Upper lobe of right lung (tissue), 1 donor: ENCODE measurements around the gene HLA-A. TPM values are rescaled to one million over a fixed set of nuclear protein-coding genes. Genes with fewer than 3 reads are reported as not detected.
"Not testable (repeated sequence)": the region's sequence is repeated elsewhere in the genome, so short reads cannot be mapped to it uniquely, and the experiment has no call there.

Source experiments
- ATAC-seq: fragments of 200-7000 bp; cut with Tn5 transposase; one replicate; pipeline ENCODE4 v1.9.1; 2020; ENCODE audit warnings: mild to moderate bottlenecking, moderate library complexity
- DNase-seq: peaks from one replicate; pipeline ENCODE4 v3.0.0-alpha.2; 2020
- H3K27ac ChIP-seq: fragments of 200-600 bp; one replicate; pipeline ENCODE4 v1.8.0; 2022
- H3K27me3 ChIP-seq: fragments of 200-600 bp; one replicate; pipeline ENCODE4 v1.8.0; 2022; ENCODE audit warnings: mild to moderate bottlenecking
- H3K36me3 ChIP-seq: fragments of 200-600 bp; one replicate; pipeline ENCODE4 v1.8.0; 2022
- H3K4me1 ChIP-seq: fragments of 200-600 bp; one replicate; pipeline ENCODE4 v1.8.0; 2022
- H3K4me3 ChIP-seq: fragments of 200-600 bp; one replicate; pipeline ENCODE4 v1.8.0; 2022; ENCODE audit warnings: mild to moderate bottlenecking
- H3K9me3 ChIP-seq: fragments of 200-600 bp; one replicate; pipeline ENCODE4 v1.8.0; 2022
- intact Hi-C: fragments of 100-400 bp; cut with DNase I; formaldehyde crosslinking; loops from one replicate; pipeline ENCODE4 v1.11.0; 2022
- total RNA-seq: library from RNA; stranded (reverse); fragmentation: NEBNext Ultra II Directional; extraction: Animal tissue kit (Norgen Biotek cat#: 25700); gene quantifications from one replicate; pipeline ENCODE4 v1.2.1, GENCODE V29; 2021
- TF ChIP-seq, protein P1 (sequence below): fragments of 200-600 bp; IDR thresholded peaks from one replicate; pipeline ENCODE4 v1.8.0; 2022; ENCODE audit warnings: antibody characterized with exemption
- donor health status: DM: no; HTN: yes; CAD: no; lungs with severe emphysema.

HLA-A gene
- total RNA-seq, 1 donor from 2014 or later = 1,071 TPM

DNA sequence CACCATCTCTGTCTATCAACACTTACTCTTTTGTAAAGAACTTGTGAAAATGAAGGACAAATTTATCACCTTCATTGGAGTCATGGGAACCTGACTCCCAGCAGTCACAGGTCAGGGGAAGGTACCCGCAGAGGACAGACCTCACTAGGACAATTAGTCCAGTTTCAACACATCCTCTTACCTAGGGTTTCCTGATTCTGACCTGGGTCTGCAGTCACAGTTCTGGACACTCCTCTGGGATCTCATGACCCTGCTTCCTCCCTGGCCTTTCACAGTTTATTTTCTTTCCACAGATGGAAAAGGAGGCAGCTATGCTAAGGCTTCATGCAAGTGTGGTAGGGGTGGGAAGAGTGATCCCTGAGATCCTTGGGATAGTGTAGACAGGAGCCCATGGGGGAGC is 15.7 kb downstream of the HLA-A start:
- H3K4me3 ChIP-seq = no peak overlapping the region
- intact Hi-C loops = no loop called here
- no peak for DNase-seq
- H3K36me3 ChIP-seq = no peaks in the 10 kb centered on the region
- no peaks in the 10 kb centered on the region for H3K27me3 ChIP-seq
- TF ChIP-seq, protein P1, sequence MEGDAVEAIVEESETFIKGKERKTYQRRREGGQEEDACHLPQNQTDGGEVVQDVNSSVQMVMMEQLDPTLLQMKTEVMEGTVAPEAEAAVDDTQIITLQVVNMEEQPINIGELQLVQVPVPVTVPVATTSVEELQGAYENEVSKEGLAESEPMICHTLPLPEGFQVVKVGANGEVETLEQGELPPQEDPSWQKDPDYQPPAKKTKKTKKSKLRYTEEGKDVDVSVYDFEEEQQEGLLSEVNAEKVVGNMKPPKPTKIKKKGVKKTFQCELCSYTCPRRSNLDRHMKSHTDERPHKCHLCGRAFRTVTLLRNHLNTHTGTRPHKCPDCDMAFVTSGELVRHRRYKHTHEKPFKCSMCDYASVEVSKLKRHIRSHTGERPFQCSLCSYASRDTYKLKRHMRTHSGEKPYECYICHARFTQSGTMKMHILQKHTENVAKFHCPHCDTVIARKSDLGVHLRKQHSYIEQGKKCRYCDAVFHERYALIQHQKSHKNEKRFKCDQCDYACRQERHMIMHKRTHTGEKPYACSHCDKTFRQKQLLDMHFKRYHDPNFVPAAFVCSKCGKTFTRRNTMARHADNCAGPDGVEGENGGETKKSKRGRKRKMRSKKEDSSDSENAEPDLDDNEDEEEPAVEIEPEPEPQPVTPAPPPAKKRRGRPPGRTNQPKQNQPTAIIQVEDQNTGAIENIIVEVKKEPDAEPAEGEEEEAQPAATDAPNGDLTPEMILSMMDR = no peak
- H3K4me1 ChIP-seq = peaks cover 10% of the 10 kb centered on the region
- no peaks in the 10 kb centered on the region for H3K9me3 ChIP-seq
- H3K27ac ChIP-seq = no peak overlapping the region
- no peak for ATAC-seq

DNA sequence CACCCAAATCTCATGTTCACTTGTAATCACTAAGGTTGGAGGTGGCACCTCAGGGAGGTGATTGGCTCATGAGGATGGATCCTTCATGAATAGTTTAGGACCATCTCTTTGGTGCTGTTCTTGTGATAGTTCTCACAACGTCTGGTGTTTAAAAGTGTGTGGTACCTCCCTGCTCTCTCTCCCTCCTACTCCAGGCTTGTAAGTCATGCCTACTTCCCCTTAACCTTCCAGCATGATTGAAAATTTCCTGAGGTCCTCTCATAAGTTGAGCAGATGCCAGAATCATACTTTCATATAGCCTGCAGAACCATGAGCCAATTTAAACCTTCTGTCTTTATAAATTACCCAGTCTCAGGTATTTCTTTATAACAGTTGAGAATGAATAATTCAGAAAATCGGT is 16.6 kb downstream of the HLA-A start:
- DNase-seq (no peak), ATAC-seq (peak; percentile 54)
- TF ChIP-seq, protein P1 = no peak
- H3K9me3 ChIP-seq = no peaks in the 10 kb centered on the region
- H3K27ac ChIP-seq = no peak overlapping the region
- H3K27me3 ChIP-seq = no peaks in the 10 kb centered on the region
- no peaks in the 10 kb centered on the region for H3K36me3 ChIP-seq
- peaks cover 11% of the 10 kb centered on the region for H3K4me1 ChIP-seq
- intact Hi-C loops = no loop called here
- H3K4me3 ChIP-seq = no peak overlapping the region

DNA sequence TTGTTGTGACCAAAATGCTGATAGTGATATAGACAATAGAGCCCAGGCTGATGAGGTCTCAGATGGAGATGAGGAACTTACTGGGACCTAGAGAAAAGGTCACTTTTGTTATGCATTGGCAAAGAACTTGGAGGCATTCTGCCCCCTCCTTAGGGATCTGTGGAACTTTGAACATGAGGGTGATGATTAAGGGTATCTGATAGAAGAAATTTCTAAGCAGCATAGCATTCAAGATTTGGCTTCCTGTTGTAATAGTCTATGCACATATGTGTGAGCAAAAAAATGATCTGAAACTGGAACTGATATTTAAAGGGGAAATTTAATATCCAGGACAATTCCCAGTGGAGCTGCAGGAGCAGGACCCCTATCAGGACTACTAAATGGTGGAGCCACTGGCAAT is 17.1 kb downstream of the HLA-A start:
- no peak overlapping the region for H3K27ac ChIP-seq
- DNase-seq (no peak), ATAC-seq (no peak)
- intact Hi-C loops = no loop called here
- no peak overlapping the region for H3K4me3 ChIP-seq
- H3K9me3 ChIP-seq = no peaks in the 10 kb centered on the region
- TF ChIP-seq, protein P1 = no peak
- H3K4me1 ChIP-seq = peaks cover 16% of the 10 kb centered on the region
- H3K36me3 ChIP-seq = no peaks in the 10 kb centered on the region
- H3K27me3 ChIP-seq = no peaks in the 10 kb centered on the region

DNA sequence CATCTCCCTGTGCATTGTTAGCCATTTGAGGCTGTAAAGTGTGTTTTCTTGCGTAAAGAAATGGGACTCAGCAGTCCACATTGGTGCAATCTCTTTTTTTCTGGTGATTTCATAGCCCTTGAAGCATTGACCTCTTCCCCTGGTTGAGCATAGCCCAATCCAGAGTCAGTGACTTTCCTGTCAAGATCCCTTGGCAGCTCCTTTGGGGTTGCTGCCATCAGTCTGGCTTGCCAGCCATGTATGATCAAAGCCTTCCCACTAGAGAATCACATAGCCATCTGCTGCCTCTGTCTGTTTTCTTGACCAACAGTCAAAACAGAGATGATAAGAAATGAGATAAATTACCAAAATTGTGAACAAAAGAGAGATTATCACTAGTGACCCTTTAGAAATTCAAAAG is 19.6 kb downstream of the HLA-A start:
- ATAC-seq (no peak), DNase-seq (no peak)
- H3K9me3 ChIP-seq = no peaks in the 10 kb centered on the region
- TF ChIP-seq, protein P1 = no peak
- peaks cover 37% of the 10 kb centered on the region for H3K4me1 ChIP-seq
- intact Hi-C loops = no loop called here
- no peaks in the 10 kb centered on the region for H3K27me3 ChIP-seq
- no peaks in the 10 kb centered on the region for H3K36me3 ChIP-seq
- H3K4me3 ChIP-seq = no peak overlapping the region
- no peak overlapping the region for H3K27ac ChIP-seq

DNA sequence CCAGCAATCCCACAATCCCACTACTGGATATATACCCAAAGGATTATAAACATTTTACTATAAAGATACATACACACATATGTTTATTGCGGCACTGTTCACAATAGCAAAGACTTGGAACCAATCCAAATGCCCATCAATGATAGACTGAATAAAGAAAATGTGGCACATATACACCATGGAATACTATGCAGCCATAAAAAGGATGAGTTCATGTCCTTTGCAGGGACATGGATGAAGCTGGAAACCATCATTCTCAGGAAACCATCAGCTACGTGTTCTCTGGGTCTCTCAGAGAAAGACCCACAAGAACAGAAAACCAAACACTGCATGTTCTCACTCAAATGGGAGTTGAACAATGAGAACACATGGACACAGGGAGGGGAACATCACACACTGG is 21.4 kb downstream of the HLA-A start:
- DNase-seq, intact Hi-C loops, H3K27ac ChIP-seq, H3K36me3 ChIP-seq, H3K9me3 ChIP-seq, ATAC-seq, H3K27me3 ChIP-seq, H3K4me3 ChIP-seq: not testable (repeated sequence)
- H3K4me1 ChIP-seq = peaks cover 48% of the 10 kb centered on the region

DNA sequence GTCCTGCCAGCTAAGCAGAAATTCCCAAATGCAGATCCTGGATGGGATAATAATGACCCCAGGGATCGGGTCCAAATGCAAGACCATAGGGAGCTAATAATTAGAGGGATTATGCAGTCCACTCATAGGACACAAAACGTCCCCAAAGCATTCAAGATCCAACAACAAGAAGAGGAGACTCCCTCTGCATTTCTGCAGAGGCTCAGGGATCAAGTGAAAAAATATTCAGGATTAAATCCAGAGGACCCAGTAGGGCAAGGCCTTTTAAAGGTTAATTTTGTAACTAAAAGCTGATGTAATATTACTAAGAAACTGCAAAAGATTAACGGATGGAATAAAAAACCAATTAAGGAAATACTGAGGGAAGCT is 22.2 kb downstream of the HLA-A start:
- H3K27ac ChIP-seq = peak overlapping the region; percentile 92
- no peak for DNase-seq
- H3K36me3 ChIP-seq = no peaks in the 10 kb centered on the region
- intact Hi-C loops = no loop called here
- H3K4me3 ChIP-seq = peak overlapping the region; percentile 56
- H3K9me3 ChIP-seq = no peaks in the 10 kb centered on the region
- no peaks in the 10 kb centered on the region for H3K27me3 ChIP-seq
- no peak for ATAC-seq
- H3K4me1 ChIP-seq = peaks cover 41% of the 10 kb centered on the region
- TF ChIP-seq, protein P1 = no peak
